PFSK-1 (cell line): ENCODE measurements around the gene CDC25A.

Experiments used
- FOXP2 ChIP-seq: optimal IDR thresholded peaks from 2 replicates; pipeline ENCODE3; 2011; ENCODE audit warnings: borderline replicate concordance, control low read depth, inconsistent platforms; ENCODE audit not compliant: insufficient read depth; ENCODE audit errors: extremely low read length, extremely low read depth
- POLR2AphosphoS5 ChIP-seq: IDR thresholded peaks from 2 replicates; pipeline ENCODE4 v1.6.1; 2012; ENCODE audit warnings: low read depth, mild to moderate bottlenecking, control low read depth, low read length, moderate library complexity
- REST ChIP-seq, 2 experiments: IDR thresholded peaks; 2 replicates each; pipeline versions ENCODE4 v1.6.1 to v1.8.0; 2011 to 2012; ENCODE audit warnings: low read depth in 2 of 2, low read length in 2 of 2, control low read depth in 1 of 2, inconsistent platforms in 1 of 2, mild to moderate bottlenecking in 1 of 2, moderate library complexity in 1 of 2; ENCODE audit not compliant: insufficient read depth in 1 of 2
- SIN3A ChIP-seq: IDR thresholded peaks from 2 replicates; pipeline ENCODE4 v1.6.1; 2012; ENCODE audit warnings: mild to moderate bottlenecking, low read length, moderate library complexity, borderline replicate concordance; ENCODE audit not compliant: insufficient read depth
- TAF1 ChIP-seq: IDR thresholded peaks from 2 replicates; pipeline ENCODE4 v1.6.1; 2012; ENCODE audit warnings: low read length, control low read depth, borderline replicate concordance; ENCODE audit not compliant: insufficient read depth

Gene CDC25A

GRCh38 chr3:48219543-48219942 is 31.3 kb upstream of the CDC25A start:
- no peak for TF ChIP-seq TAF1

DNA sequence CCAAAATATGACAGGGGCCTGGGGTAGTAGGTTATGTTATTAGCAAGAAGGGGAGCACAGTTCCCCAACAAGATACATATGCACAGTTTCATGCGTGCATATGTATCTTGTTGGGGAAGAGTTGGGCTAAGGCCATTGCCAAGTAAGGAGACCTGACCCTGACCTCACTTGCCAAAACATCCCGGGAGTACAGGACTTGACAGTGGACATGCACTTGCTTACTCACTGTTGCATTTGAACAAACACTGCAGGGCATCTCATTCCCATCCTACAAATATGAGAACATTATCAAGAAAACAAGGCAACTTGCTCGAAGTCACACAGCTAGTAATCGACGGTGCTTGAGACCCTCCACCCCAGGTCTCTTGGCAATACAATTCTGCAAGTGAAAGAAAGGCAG is 30.3 kb upstream of the CDC25A start:
- TF ChIP-seq REST (IDR thresholded peaks at IDR 0.05; ENCODE audit: insufficient read depth in 1 of 2, low read depth in 2 of 2, low read length in 2 of 2) (no peak), POLR2AphosphoS5 (no peak), FOXP2 (no peak), TAF1 (no peak), SIN3A (no peak)

DNA sequence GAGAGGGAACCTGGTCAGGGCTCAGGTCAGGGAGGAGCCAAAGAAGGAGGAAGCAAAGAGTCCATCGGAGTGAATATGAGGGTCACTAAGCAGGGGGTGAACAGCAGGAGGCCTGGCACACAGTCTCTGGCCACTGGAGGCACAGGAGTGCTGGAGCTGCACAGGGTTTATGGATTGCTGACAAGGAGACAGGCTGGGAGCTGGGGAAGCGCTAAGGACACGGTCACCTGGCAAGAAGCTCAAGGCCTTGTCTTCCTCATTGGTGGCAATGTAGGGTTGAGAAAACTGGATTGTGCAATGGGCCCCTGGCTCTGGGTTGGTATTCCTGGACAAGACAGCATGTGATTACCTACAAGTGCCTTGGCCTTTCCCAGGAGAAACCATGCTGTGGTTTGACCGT is 29.2 kb upstream of the CDC25A start:
- TF ChIP-seq FOXP2: no peak
- no peak for TF ChIP-seq TAF1
- no peak for TF ChIP-seq REST (IDR thresholded peaks at IDR 0.05; ENCODE audit: insufficient read depth in 1 of 2, low read depth in 2 of 2, low read length in 2 of 2)

DNA sequence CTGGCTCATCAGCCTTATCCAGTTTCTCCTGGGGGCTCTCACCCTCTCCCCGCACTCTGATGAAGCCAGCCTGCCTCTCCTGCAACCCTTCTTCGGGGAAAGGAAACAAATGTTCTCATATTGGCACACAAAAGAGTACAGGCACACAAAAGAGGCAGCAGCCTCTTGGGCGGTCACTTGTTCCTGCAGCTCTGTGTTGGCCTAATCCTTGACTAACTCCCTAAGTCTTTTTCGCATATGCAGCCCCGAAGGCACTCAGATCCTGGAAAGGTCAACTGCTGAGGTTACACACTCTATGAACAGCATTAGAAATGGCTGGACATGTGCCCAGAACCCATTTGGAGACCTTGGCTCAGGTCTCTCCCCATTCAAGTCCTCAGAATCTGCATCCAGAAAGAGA is 27.7 kb upstream of the CDC25A start:
- TF ChIP-seq POLR2AphosphoS5 (no peak), REST (IDR thresholded peaks at IDR 0.05; ENCODE audit: insufficient read depth in 1 of 2, low read depth in 2 of 2, low read length in 2 of 2) (no peak), TAF1 (no peak), SIN3A (no peak), FOXP2 (no peak)

GRCh38 chr3:48215466-48215865 is 27.2 kb upstream of the CDC25A start:
- TF ChIP-seq FOXP2 (no peak), REST (IDR thresholded peaks at IDR 0.05; ENCODE audit: insufficient read depth in 1 of 2, low read depth in 2 of 2, low read length in 2 of 2) (no peak), POLR2AphosphoS5 (no peak), TAF1 (no peak), SIN3A (no peak)

GRCh38 chr3:48215019-48215418 is 26.8 kb upstream of the CDC25A start:
- TF ChIP-seq REST (IDR thresholded peaks at IDR 0.05; ENCODE audit: insufficient read depth in 1 of 2, low read depth in 2 of 2, low read length in 2 of 2) (no peak), FOXP2 (no peak), TAF1 (no peak), POLR2AphosphoS5 (no peak)
